Hippocampal formation (tissue), 2 donors: Measurements from ENCODE around the gene NPRL2.

Experiments
- DNase-seq, 2 donors: peaks; one replicate each; lab custom pipeline; 2025; lab: John Stamatoyannopoulos, UW

Gene NPRL2

GRCh38 chr3:50350527-50351322, at the start of gene NPRL2, which contains the start of gene CYB561D2:
Gene NPRL2, minus strand, starts transcription at chr3:50350775. Its CDS starts 123 bp downstream, at chr3:50350652.
Gene CYB561D2, plus strand, starts transcription at chr3:50350862. Its CDS starts 572 bp downstream, at chr3:50351434.
- peak; percentile 91 to 97 for DNase-seq

DNA sequence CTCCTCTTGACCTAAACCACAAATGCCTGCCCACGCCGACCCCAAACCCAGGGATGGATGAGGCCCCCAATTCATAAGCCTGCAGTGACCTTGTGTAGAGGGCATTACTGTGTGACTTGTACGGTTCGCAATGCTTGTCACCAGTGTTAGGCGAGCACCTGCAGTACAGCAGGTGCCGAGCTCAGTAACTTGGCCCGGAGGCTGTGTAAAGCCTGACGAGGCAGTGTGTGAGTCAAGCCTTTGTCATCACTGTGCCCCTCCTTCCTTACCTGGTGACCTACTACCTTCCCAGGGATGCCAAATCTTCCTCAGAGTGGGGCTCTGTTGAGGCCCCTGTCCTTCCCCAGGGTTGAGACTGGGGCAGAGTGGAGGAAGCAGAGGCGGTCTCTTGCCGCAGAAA, 45.9 kb upstream of the NPRL2 start:
- no peak for DNase-seq

DNA sequence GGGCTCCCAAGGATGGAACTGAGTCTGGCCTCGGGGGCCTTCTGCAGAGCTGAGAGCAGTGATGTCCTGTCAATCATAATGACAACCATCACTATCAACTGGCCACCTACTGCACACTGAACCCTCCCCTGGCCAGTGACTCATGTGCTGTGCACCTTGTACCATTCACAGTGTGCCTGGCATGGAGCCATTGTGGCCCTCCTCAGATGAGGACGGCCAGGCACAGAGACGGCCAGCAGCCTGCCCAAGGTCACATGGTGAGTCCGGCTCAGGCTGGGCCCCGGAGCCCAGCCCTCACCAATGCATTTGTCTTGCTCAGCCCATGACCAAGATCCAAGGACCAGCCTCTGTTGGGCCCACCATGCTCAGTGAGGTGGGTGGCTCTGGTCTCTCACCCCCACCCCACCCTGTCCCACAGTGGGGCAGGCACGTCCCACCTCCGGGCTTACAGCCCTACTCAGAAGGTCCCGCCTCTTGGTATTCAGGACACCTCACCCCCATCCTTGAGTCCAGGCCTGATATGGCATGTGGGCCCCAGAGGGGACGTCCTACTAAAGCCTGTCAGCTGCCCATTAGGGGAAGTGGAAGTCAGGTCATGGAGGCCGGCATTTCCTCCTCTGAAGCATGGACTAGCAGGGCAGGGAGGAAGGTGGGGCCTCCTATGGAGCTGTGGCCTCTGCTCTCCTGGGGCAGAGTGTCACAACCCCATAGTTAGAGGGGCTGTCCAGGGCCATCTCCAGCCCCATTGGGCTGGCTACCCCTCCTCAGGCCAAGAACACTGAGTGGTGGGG, 44.7 kb upstream of the NPRL2 start:
- no peak for DNase-seq

- no peak for DNase-seq
These were observed 42.5 kb upstream of the NPRL2 start for GRCh38 chr3:50393061-50393460.

GRCh38 chr3:50392101-50392715, 41.6 kb upstream of the NPRL2 start:
- DNase-seq: peak in 1 of 2 donors; percentile 8

- peak in 1 of 2 donors; percentile 22 for DNase-seq
These were observed 40.1 kb upstream of the NPRL2 start for GRCh38 chr3:50390508-50391224.

DNA sequence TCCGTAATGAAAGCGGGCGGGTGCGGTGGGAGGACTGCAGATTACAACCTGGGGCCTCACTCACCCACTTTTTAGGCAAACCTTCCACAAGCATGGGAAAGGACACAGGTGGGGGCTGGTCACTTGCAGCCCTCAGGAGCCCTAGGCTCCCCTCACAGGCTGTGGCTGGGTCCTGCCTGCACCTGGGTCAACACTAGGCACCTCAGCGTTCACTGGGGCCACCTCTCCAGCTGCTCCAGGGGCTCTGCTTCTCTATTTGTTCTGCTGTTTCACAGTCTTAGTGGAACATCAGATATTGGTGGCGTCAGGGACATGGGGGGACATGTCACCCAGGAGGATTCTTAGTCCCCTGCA, 38.8 kb upstream of the NPRL2 start:
- no peak for DNase-seq

DNA sequence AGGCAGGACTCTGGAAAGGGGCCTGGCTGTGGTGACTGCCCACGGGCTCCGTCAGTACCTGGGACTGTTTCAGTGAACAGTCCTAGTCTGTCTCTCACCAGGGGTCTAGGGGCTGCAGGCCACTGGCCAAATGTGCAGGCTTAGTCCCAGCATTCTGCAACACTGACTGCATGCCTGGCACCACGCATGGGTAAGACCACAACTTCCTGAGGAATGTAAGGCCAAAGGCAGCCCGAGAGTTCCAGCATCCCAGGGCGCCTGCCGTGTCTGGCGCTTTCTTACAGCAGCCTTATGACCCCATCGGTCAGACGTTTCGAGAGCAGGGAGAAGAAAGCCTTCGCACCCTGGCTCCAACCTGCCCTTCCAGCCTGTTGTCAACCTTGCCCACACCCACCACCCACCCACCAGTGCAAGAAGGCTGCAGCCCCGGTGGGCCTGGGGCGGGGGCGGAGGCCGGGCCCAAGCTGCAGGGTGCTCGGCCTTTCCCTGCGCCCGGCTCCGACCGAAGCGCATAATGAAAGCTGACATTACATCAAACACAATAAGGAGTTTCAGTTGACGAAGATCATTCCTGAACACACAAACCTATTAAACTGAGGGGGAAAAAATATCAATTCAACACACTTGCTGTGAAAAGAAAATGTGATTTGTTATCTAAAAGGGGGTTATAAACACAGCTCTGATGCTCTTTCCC, 38.3 kb upstream of the NPRL2 start:
- no peak for DNase-seq

- no peak for DNase-seq
These were observed 37.6 kb upstream of the NPRL2 start for GRCh38 chr3:50388016-50388719.

DNA sequence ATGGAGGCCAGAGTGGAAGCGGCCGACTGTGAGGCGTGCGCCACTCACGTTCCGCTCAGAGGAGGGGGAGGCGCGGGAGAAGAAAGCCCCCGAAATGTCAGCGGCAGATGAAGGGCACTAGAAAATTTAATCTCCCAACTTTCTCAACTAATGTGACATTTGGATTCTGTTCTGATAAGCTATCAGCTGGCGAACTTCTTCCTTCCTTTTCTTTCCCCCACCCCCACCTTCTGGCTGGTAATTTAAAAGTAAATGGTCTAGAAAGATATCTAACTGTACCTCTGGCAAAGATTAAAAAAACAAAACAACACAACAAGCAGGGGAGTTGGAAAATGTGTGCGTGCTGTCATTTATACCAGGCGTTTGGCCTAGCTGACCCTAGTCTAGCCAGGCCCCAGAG, 35.2 kb upstream of the NPRL2 start:
- DNase-seq: no peak

GRCh38 chr3:50383750-50384149, 33.2 kb upstream of the NPRL2 start:
- DNase-seq: no peak

GRCh38 chr3:50382722-50383121, 32.1 kb upstream of the NPRL2 start:
- DNase-seq: no peak

DNA sequence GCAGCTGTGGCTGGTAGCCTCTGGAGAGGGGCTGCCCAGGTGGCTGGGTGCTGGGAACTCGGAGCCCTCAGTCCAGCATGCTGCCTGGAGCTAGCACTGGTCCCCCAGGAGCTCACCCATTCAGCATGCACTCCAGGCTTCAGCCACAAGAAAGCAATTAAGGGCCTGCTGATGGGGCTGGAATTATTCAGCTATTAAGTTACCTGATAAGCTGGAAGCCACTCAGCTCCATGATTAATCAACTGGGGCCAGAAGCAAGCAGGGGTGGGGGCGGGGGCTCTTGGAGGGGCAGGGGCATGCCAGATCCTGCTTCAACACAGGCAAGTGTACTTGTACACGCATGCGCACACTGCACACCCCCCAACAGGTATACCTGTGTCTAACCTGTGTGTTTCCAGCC, 30.8 kb upstream of the NPRL2 start:
- no peak for DNase-seq

- DNase-seq: no peak
These were observed 30.0 kb upstream of the NPRL2 start for GRCh38 chr3:50380405-50381085.

DNA sequence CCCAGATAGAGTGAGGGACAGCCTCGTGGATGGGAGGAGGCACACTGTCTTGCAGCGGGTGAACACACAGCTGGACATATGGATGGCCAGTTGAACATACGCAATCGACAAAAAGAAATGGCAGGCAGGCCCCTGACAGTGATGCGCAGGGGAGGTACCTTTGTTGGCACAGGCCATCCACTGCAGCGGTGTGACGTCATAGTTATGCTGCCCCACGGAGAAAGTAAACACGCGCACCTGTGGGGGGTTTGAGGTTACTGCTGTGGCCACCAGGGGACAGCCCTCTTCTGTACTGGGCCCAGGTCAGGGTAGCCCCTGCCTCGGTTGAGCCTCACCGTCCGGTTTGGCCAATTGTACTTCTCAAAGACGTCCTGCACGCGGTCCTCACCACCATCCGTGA, 28.2 kb upstream of the NPRL2 start:
- no peak for DNase-seq

DNA sequence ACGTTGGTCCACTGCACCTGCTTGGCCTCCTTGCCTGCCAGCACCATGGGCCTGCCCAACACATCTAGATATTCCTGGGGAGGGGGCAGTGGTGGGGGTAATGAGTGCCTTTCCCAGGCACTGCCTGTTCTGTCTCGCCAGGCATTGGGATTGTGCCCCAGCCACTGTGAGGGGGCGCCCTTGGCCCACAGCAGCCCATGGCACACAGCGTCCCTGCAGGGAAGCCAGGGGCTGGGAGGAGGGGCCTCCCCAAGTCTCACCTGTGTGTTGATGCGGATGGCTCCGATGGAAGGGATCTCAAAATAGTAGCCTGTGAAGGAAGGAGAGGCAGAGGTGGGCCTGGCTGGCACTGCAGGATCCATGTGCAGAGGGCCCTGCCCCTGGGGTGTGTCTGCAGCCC, 27.4 kb upstream of the NPRL2 start:
- no peak for DNase-seq

DNA sequence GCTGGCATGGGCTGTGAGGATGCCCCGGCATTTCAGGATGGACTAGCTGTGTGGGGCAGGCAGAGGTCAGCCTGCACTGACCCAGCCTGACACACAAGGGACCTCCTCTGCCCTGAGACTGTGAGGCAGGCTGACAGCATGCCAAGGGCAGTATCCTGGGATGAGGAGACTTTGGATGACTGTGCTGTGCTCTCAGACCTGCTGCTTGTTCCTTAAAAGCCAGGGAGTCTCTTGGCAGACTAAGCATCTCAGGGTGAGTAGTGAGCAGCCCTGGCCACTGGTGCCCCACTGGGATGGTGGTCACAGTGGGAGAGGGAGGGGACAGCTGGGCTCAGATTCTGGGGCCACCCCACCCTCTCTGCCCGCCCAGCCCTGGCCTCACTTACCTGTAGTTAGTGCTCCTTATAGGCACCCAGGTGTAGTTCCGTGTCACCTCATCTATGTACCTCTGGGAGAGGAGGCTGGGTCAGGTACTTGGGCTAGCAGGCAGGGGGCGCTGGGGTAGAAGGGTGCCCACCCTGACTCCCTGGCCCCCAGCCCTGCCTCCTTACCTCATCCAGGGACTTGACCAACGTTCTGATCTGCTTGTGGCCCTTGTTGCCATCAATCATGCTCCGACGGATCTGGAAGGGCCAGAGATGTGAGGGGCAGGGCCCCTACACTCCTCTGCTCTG, 24.8 kb upstream of the NPRL2 start:
- no peak for DNase-seq

GRCh38 chr3:50374363-50375257, 24.0 kb upstream of the NPRL2 start:
- DNase-seq: no peak
